BLaER1 (cell line): ENCODE measurements around the gene SARDH.

Experiments
- H3K27ac ChIP-seq: shearing (Covaris generic); formaldehyde crosslinking; 2 replicates; pipeline ENCODE4 v1.8.1; 2022
- H3K27me3 ChIP-seq: shearing (Covaris generic); formaldehyde crosslinking; 2 replicates; pipeline ENCODE4 v1.8.1; 2022
- H3K36me3 ChIP-seq: shearing (Covaris generic); formaldehyde crosslinking; 2 replicates; pipeline ENCODE4 v1.8.1; 2022
- H3K4me1 ChIP-seq: shearing (Covaris generic); formaldehyde crosslinking; 2 replicates; pipeline ENCODE4 v1.8.1; 2022
- H3K4me2 ChIP-seq: shearing (Covaris generic); formaldehyde crosslinking; 2 replicates; pipeline ENCODE4 v1.8.1; 2022
- H3K4me3 ChIP-seq: shearing (Covaris generic); formaldehyde crosslinking; 2 replicates; pipeline ENCODE4 v1.8.1; 2022
- H3K9ac ChIP-seq: shearing (Covaris generic); formaldehyde crosslinking; 2 replicates; pipeline ENCODE4 v1.8.1; 2022
- H3K9me3 ChIP-seq: shearing (Covaris generic); formaldehyde crosslinking; 2 replicates; pipeline ENCODE4 v1.8.1; 2022
- H4K20me1 ChIP-seq: shearing (Covaris generic); formaldehyde crosslinking; 2 replicates; pipeline ENCODE4 v1.8.1; 2022
- Cebpa-rat ChIP-seq: shearing (Covaris generic); IDR thresholded peaks from 2 replicates; pipeline ENCODE4 v1.8.1; 2022

The SARDH gene

DNA sequence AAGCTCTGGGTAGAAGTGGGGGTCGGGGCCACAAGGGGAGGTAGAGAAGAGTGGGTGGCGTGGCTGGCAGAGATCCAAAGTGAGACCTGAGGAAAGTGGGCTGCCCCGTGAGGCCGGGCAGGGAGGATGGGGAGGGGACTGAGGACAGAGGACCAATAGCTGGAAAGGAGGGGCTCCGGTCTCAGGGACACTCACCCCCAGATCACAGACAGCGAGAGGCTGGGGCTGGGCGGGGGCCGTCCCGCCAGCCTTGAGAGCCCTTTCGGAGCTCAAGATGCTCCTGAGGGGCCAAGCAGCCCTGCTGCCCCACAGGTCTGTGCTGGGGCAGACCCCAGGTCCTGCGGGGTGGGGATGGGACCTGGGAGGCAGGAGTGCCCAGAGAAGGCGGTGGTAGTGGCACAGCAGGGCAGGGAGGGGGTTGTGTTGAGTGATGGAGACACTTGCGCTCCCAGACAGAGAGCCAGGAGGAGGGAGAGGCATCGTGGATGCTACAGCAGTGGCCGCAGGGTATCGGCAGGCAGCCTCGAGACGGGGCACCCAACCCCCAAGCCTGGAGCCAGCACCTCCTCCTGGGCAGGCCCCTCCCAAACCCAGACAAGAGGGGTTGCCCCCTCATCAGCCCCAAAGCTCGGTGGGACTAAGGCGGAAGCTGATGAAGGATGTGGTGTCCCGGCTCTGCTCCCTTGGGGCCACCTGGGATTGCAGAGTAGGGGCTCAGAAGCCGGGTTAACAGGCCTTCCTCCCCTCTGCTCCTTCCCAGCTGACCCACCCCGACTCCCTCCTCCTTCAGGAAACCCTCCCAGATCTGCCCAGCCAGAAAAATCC, 3.4 kb downstream of the SARDH start:
- H3K27ac ChIP-seq = peak overlapping the region; percentile 44; the same call in 1 of the 2 replicates
- H3K9me3 ChIP-seq = no peaks in the 10 kb centered on the region
- H3K36me3 ChIP-seq = no peaks in the 10 kb centered on the region
- H3K4me1 ChIP-seq = peaks cover 78% of the 10 kb centered on the region
- peak overlapping the region; percentile 29; the same call in 1 of the 2 replicates for H3K9ac ChIP-seq
- H4K20me1 ChIP-seq = peaks cover 44% of the 10 kb centered on the region
- no peaks in the 10 kb centered on the region for H3K27me3 ChIP-seq
- H3K4me2 ChIP-seq = peak overlapping the region; percentile 100
- peak overlapping the region; percentile 54 for H3K4me3 ChIP-seq
- TF ChIP-seq Cebpa-rat = no peak

DNA sequence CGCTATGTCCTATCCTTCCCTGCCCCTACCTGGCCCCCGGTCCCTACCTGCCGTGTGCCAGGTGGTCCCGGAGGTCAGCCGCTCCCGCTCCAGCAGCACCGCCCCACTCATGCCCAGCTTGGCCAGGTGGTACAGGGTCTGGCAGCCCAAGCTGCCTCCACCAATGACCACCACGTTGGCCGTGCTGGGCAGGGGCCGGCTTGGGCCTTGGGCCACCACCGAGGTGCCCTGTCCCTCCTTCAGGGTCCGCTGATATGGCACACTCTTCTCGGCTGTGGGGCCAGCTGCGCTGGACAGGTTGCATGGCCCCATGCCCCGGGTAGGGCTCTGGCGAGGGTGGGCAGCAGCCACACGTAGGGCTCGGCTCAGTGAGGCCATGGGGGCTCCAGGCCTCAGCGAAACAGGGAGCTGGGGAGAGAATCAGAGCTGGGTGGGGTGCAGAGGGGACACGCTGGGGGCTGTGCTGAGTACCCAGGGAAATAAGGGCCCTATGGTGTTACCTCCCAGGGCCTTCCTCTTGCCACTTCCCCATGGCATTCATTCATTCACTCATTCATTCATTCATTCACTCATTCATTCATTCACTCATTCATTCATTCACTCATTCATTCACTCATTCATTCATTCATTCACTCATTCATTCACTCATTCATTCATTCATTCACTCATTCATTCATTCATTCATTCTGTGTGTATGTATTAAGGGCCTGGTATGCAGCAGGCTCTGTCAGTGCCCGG, 4.2 kb downstream of the SARDH start:
- no peak overlapping the region; the same call in 1 of the 2 replicates for H3K4me3 ChIP-seq
- no peaks in the 10 kb centered on the region for H3K9me3 ChIP-seq
- H3K9ac ChIP-seq = no peak overlapping the region
- H3K4me1 ChIP-seq = peaks cover 70% of the 10 kb centered on the region
- peak overlapping the region; percentile 100 for H3K4me2 ChIP-seq
- no peak overlapping the region for H3K27ac ChIP-seq
- TF ChIP-seq Cebpa-rat = no peak
- H3K27me3 ChIP-seq = no peaks in the 10 kb centered on the region
- H3K36me3 ChIP-seq = no peaks in the 10 kb centered on the region
- peaks cover 44% of the 10 kb centered on the region for H4K20me1 ChIP-seq

DNA sequence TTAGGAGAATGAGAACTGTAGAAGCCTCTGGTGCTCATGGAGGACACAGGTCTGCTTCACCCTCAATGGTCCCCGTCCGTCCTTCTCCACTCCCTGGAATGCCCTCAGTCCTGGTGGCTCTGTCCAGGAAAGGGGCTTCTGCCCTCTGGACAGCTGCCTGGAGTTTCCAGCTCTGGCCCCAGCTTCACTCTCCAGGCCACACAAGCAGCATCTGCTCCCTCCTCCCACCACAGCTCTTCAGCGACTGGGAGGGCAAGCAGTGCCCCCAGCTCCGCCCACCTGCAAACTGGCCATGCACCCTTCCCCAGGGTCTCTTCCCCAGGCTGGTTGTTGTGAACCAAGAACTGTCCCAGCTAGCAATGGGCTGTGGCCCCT, 4.7 kb downstream of the SARDH start:
- no peak overlapping the region for H3K4me3 ChIP-seq
- H3K27ac ChIP-seq = no peak overlapping the region
- H3K27me3 ChIP-seq = no peaks in the 10 kb centered on the region
- H3K9ac ChIP-seq = no peak overlapping the region
- H4K20me1 ChIP-seq = peaks cover 44% of the 10 kb centered on the region
- peak overlapping the region; percentile 100 for H3K4me2 ChIP-seq
- no peak for TF ChIP-seq Cebpa-rat
- H3K4me1 ChIP-seq = peaks cover 64% of the 10 kb centered on the region
- H3K9me3 ChIP-seq = no peaks in the 10 kb centered on the region
- no peaks in the 10 kb centered on the region for H3K36me3 ChIP-seq

DNA sequence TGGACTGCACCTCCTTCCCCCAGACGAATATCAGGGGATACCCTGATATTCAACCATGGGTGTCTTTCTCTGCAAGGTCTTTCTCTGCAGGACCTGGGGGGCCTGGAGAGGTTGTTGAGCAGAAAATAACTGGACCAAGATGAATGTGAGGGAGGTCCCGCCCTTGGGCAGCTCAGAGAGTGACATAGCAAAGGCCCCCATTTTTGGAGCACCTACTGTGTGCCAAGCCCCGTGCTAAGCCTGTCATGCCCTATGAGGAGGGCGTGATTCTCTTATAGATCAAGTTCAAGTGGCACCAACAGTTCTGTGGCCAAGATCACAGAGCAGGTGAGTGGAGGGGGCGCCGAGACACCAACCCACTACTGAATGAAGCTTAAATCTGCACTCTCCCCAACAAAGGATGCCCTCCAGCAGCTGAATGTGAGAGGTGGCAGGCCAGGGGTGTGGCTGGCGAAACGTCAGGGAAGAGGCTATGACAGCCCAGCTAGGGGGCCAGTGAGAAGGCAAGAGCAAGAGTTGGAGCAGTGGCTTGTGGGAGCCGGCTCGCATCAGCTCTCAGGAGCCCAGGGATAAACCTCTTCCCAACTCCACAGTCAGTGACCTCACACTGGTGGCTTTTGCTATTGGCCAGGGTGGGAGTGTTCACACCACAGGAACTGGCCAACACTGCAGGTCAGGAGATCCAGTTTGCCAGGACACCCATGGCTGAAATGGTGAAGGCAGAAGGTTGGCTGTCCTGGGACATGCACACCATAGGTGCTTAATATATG, 5.3 kb downstream of the SARDH start:
- Histone ChIP-seq H3K4me1 (peaks cover 63% of the 10 kb centered on the region), H3K4me3 (no peak overlapping the region), H3K36me3 (no peaks in the 10 kb centered on the region), H3K27ac (no peak overlapping the region), H4K20me1 (peaks cover 42% of the 10 kb centered on the region), H3K27me3 (no peaks in the 10 kb centered on the region), H3K9ac (no peak overlapping the region), H3K9me3 (no peaks in the 10 kb centered on the region), H3K4me2 (peak overlapping the region; percentile 100)
- TF ChIP-seq Cebpa-rat = no peak

DNA sequence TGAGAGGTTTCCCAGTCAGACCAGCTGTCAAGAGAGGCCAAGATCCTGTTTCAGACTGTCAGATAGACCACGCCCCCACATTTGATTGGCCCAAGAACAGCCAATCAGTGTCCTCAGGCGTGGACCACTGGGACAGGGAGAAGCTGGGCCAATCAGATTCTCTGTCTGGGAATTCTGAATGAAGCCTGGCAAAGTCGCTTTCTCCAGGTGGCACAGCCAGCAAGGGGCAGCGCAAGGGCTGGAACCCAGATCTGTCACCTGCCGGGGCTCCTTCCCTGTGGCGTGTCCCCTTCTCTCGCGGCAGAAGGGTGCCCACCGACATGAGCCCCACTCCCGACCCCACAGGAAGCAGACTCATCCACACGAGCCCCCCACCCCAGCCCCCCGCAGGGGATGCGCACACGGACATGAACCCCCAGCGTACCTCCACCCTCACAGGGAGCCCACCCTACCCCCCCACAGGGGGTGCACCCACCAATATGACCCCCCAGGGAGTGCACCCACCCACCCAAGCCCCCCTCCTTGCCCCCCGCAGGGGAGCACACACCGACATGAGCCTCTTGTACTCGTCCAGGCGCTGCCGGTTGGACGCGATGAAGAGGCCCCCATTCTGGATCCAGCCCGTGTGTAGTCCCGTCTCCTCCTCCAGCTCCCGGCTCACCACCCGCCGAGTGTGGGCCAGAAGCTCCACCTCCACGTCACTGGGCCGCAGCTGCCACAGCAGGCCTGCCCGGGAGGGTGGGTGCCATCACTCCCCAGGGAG, 6.1 kb downstream of the SARDH start:
- H3K27ac ChIP-seq = no peak overlapping the region
- H3K9me3 ChIP-seq = no peaks in the 10 kb centered on the region

GRCh38 chr9:133730994-133731715, 7.0 kb downstream of the SARDH start:
- H3K27me3 ChIP-seq = no peaks in the 10 kb centered on the region

More for the DNA sequence above, 6.1 kb downstream of the SARDH start:
- Histone ChIP-seq H3K4me2 (no peak overlapping the region), H3K4me3 (no peak overlapping the region), H4K20me1 (peaks cover 40% of the 10 kb centered on the region), H3K27me3 (no peaks in the 10 kb centered on the region), H3K9ac (no peak overlapping the region), H3K36me3 (no peaks in the 10 kb centered on the region), H3K4me1 (peaks cover 63% of the 10 kb centered on the region)
- TF ChIP-seq Cebpa-rat = no peak

DNA sequence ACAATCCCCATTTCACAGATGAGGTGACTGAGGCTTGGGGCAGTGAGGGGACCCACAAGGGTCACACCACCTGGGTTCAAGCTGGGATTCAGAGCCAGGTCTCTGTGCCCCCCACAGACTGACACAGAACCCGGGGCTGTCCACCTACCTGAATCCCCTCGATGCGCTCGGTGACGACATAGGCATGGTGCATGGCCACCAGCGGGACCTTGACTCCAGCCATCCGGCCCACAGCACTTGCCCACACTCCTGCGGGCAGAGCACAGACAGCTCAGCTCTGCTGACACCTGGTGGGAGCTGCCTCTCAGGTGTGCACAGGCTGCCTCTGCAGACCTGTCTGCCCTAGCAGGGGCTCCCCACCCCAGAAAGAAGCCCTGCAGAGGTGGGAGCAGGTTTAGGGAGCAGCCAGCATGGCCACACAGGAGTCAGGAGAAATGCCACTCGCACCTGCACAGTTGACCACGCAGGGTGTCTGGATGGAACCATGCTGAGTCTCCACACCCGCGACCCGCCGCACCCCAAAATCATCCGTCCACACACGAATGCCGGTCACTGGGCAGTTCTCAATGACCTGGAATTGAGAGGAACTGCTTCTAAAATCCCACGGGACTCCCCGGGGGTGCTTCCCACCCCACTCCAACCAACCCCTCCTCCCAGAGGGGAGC, 8.4 kb downstream of the SARDH start:
- no peaks in the 10 kb centered on the region for H3K27me3 ChIP-seq
- no peak overlapping the region for H3K4me3 ChIP-seq
- no peak overlapping the region for H3K9ac ChIP-seq
- no peaks in the 10 kb centered on the region for H3K36me3 ChIP-seq
- H3K27ac ChIP-seq = no peak overlapping the region
- H3K4me1 ChIP-seq = peaks cover 54% of the 10 kb centered on the region
- H3K4me2 ChIP-seq = no peak overlapping the region
- TF ChIP-seq Cebpa-rat = no peak
- H3K9me3 ChIP-seq = no peaks in the 10 kb centered on the region
- H4K20me1 ChIP-seq = peaks cover 34% of the 10 kb centered on the region

More at GRCh38 chr9:133730994-133731715, 7.0 kb downstream of the SARDH start:
- peaks cover 63% of the 10 kb centered on the region for H3K4me1 ChIP-seq
- no peak overlapping the region for H3K27ac ChIP-seq
- H3K4me2 ChIP-seq = no peak overlapping the region
- H3K36me3 ChIP-seq = no peaks in the 10 kb centered on the region
- no peak for TF ChIP-seq Cebpa-rat
- no peak overlapping the region for H3K9ac ChIP-seq
- H4K20me1 ChIP-seq = peaks cover 45% of the 10 kb centered on the region
- H3K4me3 ChIP-seq = no peak overlapping the region
- H3K9me3 ChIP-seq = no peaks in the 10 kb centered on the region

GRCh38 chr9:133728856-133729616, 9.1 kb downstream of the SARDH start:
- no peak overlapping the region for H3K4me3 ChIP-seq
- peaks cover 47% of the 10 kb centered on the region for H3K4me1 ChIP-seq
- peaks cover 27% of the 10 kb centered on the region for H4K20me1 ChIP-seq
- H3K4me2 ChIP-seq = no peak overlapping the region
- H3K9ac ChIP-seq = no peak overlapping the region
- no peaks in the 10 kb centered on the region for H3K36me3 ChIP-seq
- H3K27me3 ChIP-seq = no peaks in the 10 kb centered on the region
- no peak overlapping the region for H3K27ac ChIP-seq
- H3K9me3 ChIP-seq = no peaks in the 10 kb centered on the region
- no peak for TF ChIP-seq Cebpa-rat
